NCI-H446 (cell line): ENCODE data around the gene TCP1.
"Not testable (repeated sequence)": the region's sequence is repeated elsewhere in the genome, so short reads cannot be mapped to it uniquely, and the experiment has no call there.

Experiments used
- DNase-seq, 2 experiments: peaks; one replicate each; lab custom pipeline; 2025; lab: John Stamatoyannopoulos, UW

TCP1 gene

DNA sequence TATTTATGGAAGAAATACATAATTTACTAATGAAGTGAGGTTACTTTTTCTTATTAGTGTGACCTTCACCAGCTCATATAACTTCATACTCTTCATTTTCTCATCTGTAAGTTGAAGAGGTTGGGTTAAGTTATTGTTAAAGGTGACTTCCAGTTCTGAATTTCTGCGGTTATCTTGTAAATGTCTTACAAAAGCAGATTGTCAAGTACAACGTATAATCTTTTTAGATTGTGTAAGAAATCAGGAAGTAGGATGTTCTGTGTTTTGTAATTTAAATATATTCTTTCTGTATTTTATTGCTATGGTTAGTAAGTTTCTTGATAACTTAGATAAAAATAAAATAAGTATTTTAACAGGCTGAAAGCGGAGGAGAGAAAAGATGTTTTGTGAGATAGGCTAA, 50.1 kb downstream of the TCP1 start:
- no peak for DNase-seq

DNA sequence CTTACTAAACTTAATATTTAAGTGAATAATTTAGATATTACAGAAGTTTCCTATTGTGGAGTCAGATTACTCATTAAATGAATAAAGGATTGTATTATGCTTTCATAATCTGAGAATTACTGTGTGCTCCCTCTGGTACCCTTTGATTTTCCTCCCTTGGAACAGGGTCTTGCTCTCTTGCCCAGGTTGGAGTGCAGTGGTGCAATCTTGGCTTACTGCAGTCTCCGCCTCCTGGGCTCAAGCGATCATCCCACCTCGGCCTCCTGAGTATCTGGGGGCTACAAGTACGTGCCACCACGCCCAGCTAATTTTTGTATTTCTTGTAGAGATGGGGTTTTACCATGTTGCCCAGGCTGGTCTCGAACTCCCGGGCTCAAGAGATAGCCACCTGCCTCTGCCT, 52.5 kb downstream of the TCP1 start:
- no peak for DNase-seq

DNA sequence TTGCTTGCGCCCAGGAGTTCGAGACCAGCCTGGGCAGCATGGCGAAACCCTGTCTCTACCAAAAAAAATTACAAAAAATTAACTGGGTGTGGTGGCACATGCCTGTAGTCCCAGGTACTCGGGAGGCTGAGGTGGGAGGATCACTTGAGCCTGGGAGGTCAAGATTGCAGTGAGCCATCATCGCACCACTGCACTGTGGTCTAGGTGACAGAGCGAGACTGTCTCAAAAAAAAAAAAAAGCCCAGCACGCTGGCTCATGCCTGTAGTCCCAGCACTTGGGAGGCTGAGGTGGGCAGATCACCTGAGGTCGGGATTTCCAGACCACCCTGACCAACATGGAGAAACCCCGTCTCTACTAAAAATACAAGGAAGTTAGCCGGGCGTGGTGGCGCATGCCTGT, 56.0 kb downstream of the TCP1 start:
- DNase-seq, result not testable (repeated sequence)

DNA sequence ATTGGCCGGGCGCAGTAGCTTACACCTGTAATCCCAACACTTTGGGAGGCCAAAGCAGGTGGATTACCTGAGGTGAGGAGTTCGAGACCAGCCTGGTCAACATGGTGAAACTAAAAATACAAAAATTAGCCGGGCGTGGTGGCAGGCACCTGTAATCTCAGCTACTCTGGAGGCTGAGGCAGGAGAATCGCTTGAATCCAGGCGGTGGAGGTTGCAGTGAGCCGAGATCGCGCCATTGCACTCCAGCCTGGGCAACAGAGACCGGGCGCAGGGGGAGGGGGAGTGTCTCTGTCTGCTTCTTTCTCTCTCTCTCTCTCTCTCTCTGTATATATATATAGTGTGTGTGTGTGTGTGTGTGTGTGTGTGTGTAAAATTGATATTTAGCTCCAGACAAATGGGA, 56.9 kb downstream of the TCP1 start:
- DNase-seq, result not testable (repeated sequence)

DNA sequence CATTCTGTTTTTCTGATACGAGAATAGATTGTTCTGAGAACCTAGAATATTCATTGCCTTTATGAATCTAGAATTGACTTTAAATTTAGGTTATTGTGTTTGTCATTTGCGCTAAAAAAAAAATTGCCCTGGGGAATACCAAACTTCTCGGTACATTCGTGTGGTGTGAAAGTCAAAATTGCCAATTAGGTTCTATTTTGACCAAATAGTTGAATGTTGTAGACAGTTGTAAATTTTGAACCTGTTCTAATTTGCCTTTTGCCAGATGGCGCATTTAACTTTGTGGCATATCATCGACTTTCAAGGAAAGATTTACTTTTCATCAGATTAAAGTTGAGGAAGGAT, 59.1 kb downstream of the TCP1 start:
- DNase-seq, result no peak

DNA sequence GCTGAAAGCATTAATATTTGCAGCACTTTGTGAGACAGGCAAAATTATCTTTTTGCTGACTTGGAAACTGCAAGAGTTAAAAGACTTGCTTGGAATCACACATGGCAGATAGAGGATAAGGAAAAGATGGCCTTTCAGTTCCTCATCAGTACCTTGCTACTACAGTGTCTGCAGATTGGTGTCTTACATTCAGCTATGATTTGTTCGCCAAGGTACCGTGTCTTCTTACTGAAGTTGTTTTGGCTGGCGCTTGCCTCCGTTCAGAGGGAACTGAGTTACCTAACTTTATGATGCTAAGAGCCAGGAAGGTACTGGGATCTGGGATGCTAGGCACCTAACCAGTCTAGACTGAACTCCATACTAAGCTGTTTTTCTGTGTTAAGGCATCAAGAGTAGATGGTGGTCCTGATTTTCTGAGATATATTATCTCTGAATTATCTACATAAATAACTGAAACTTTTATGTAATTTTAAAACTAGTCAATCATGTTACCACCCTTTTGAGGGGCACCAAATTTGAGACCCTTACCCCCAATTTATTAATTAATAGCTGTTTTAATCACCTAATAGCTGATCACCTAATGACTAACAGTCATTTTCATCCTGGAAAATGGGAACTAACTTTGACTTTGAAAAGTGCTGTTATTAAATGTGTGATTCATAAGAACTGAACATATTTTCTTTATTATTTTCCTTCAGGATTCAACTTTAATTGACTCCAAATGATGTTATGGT, 59.6 kb downstream of the TCP1 start:
- DNase-seq, result no peak

DNA sequence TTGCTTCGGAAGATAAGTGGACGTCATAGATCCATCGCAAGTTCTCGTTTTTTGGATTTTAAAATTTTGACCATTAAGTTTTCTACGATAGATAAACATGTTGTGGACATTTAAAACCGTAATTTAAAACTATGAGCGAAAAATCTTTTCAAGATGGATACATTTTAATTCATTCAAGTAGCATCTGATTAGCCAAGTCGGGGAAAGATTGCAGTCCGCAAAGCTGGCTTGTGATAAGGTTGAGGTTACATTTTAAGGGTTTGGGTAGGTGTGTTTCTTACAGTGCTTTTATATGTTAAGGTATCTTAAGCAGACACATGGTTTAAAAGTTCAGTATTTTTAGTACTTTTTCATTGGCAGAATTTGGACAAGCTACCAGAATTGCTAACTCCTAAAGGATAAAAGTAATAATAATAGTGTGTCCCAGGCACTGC, 60.9 kb downstream of the TCP1 start:
- no peak for DNase-seq
